ENCODE measurements around the gene CAPZB.

The CAPZB gene

DNA sequence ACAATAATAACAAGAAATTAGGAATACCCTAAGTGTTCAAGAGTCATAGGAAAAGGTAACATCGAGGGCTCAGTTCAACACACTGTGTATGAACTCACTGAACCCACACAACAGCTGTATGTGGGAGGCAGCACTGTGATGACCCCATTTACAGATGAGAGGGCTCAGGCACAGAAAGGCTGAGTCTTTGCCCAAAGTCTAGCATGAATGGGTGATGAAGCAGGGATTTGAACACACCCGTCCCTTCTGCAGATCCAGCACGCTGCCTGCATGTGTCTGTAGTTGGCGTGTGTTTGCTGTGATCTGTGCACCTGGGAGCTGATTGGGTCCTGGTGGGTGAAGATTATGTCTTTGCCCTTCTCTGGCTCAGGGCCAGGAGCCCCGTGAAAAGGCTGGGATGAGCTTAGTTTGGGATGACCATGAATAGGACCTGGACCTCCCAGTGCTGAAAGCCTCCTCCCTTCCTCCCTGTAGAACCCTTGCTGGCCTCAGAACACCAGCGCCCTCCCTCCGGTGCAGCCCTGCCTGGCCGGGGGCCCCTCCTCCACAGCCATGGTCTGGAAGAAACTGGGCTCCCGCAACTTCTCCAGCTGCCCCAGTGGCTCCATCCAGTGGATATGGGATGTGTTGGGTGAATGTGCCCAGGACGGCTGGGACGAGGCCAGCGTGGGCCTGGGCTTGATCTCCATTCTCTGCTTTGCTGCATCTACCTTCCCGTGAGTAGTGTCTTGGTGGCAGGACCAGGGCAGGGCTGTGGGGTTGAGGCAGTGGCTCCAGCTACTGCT lies 168.0 kb downstream of the CAPZB start:
- no peaks in the 10 kb centered on the region for H3K79me2 ChIP-seq (ENCODE audit: insufficient read depth, low read length)
- H3K4me2 ChIP-seq (ENCODE audit: low read length), result no peak overlapping the region
- H3K4me1 ChIP-seq (ENCODE audit: insufficient read depth, low read length, severe bottlenecking), result peaks cover 55% of the 10 kb centered on the region

DNA sequence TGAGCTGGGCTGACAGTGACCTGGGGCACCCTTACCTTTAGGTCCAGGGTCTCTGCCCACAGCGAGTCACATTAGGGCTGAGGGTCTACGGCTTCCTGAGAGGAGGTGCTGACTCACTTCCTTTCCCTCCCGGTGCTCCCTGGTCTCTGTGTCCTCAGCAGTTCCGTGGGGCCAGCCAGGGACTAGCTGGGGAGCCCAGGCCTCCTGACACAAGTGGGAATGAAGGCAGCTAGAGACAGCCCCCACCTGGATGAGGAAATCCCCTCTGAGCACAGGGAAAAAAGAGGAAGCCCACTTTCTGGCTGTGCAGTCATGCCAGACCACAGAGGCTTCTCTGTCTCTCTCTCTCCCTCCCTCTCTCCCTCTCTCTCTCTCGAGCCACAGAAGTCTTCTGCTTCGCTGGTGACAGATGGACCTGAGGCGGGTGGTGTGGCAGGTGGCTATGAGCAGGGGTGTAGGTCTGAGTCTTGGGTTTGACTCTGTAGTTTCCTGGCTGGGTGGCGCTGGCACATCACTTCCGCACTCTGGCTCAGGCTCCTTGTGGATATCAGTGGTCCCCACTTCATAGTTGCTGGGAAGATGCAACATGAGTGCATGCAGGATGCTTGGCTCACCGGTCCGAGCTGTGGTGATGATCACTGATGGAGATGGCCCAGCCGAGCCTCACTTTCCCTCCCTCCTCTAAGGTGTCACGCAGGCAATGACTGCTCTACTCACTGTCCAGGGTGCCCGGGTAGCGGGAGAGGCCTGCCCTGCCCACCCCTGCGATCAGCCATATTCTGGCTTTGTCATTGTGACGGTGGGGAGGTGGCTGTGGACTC lies 169.8 kb downstream of the CAPZB start:
- H4K20me1 ChIP-seq (ENCODE audit: insufficient read depth, low read length), result no peaks in the 10 kb centered on the region
- H2AFZ ChIP-seq (ENCODE audit: low read length), result no peak overlapping the region
- peaks cover 63% of the 10 kb centered on the region for H3K4me1 ChIP-seq (ENCODE audit: insufficient read depth, low read length, severe bottlenecking)
- no peaks in the 10 kb centered on the region for H3K79me2 ChIP-seq (ENCODE audit: insufficient read depth, low read length)
- H3K36me3 ChIP-seq (ENCODE audit: insufficient read depth, low read length), result peaks cover 9% of the 10 kb centered on the region; the same call in 1 of the 2 replicates
- H3K9me3 ChIP-seq (ENCODE audit: low read length), result no peaks in the 10 kb centered on the region
- H3F3A ChIP-seq (ENCODE audit: insufficient read depth, low read length), result no peaks in the 10 kb centered on the region
- no peaks in the 10 kb centered on the region for H3K9me2 ChIP-seq (ENCODE audit: low read depth, low read length)
- TF ChIP-seq, protein P1, sequence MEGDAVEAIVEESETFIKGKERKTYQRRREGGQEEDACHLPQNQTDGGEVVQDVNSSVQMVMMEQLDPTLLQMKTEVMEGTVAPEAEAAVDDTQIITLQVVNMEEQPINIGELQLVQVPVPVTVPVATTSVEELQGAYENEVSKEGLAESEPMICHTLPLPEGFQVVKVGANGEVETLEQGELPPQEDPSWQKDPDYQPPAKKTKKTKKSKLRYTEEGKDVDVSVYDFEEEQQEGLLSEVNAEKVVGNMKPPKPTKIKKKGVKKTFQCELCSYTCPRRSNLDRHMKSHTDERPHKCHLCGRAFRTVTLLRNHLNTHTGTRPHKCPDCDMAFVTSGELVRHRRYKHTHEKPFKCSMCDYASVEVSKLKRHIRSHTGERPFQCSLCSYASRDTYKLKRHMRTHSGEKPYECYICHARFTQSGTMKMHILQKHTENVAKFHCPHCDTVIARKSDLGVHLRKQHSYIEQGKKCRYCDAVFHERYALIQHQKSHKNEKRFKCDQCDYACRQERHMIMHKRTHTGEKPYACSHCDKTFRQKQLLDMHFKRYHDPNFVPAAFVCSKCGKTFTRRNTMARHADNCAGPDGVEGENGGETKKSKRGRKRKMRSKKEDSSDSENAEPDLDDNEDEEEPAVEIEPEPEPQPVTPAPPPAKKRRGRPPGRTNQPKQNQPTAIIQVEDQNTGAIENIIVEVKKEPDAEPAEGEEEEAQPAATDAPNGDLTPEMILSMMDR (IDR thresholded peaks at IDR 0.05; ENCODE audit: low read length), result no peak; the same call in 1 of the 2 replicates
- no peak for TF ChIP-seq EZH2 (IDR thresholded peaks at IDR 0.05; ENCODE audit: borderline replicate concordance, low read length)
- peak overlapping the region; percentile 28; the same call in 1 of the 2 replicates for H3K9ac ChIP-seq (ENCODE audit: low read length)
- peak overlapping the region; percentile 88 for H3K27ac ChIP-seq (ENCODE audit: low read depth, low read length, poor library complexity, severe bottlenecking)
- H3K27me3 ChIP-seq (ENCODE audit: insufficient read depth, low read length), result no peaks in the 10 kb centered on the region
- H3K4me2 ChIP-seq (ENCODE audit: low read length), result peak overlapping the region; percentile 66
- peak overlapping the region; percentile 38 for H3K4me3 ChIP-seq (ENCODE audit: low read depth, low read length, poor library complexity, severe bottlenecking)

More for the DNA sequence above, 168.0 kb downstream of the CAPZB start:
- TF ChIP-seq, protein P1 (IDR thresholded peaks at IDR 0.05; ENCODE audit: low read length), result no peak
- no peak for TF ChIP-seq EZH2 (IDR thresholded peaks at IDR 0.05; ENCODE audit: borderline replicate concordance, low read length)
- H3K9me3 ChIP-seq (ENCODE audit: low read length), result no peaks in the 10 kb centered on the region
- H3K9ac ChIP-seq (ENCODE audit: low read length), result no peak overlapping the region
- H3K9me2 ChIP-seq (ENCODE audit: low read depth, low read length), result no peaks in the 10 kb centered on the region
- no peaks in the 10 kb centered on the region for H3F3A ChIP-seq (ENCODE audit: insufficient read depth, low read length)
- no peaks in the 10 kb centered on the region for H4K20me1 ChIP-seq (ENCODE audit: insufficient read depth, low read length)
- H3K36me3 ChIP-seq (ENCODE audit: insufficient read depth, low read length), result peaks cover 9% of the 10 kb centered on the region; the same call in 1 of the 2 replicates
- no peak overlapping the region for H3K4me3 ChIP-seq (ENCODE audit: low read depth, low read length, poor library complexity, severe bottlenecking)
- H3K27ac ChIP-seq (ENCODE audit: low read depth, low read length, poor library complexity, severe bottlenecking), result no peak overlapping the region
- no peak overlapping the region for H2AFZ ChIP-seq (ENCODE audit: low read length)
- H3K27me3 ChIP-seq (ENCODE audit: insufficient read depth, low read length), result no peaks in the 10 kb centered on the region

DNA sequence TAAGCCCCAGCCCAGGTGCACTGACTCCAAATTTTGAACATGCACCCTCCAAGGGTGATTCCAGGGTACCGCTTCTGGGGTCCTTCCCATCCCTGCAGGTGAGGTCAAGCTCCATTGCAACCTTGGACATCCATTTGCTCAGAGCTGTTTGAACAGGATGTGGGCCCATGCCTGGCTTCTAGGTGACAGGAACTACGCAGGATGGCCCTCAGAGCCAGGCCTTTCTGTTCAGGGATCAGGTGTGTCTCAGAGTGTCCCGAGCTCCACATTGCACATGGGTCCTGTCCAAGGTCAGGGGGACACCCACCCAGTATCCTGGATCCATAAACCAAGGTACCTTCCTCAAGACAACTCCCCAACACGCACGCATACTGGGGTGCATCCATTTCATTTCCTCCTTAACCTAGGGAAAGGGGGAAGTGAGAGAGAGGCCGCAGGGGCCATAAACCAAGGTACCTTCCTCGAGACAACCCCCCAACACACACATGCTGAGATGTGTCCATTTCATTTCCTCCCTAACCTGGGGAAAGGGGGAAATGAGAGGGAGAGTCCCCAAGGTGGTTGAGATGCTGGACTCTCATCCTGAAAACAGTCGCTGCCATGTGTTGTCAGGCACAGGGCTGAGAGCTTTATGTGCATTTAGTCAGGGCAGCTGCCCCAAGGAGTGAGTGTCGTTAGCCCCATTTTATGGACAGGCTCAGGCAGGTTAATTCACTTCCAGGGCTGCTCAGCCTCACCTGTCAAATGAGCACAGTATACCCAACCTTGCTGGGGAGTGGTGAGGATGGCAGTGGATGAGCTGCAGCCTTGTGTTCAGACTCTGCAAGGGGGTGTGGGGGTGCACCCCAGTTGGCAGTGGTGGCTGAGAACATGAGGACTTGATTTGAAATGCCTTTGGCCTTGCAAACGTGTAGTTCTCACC lies 171.1 kb downstream of the CAPZB start:
- Histone ChIP-seq H2AFZ (ENCODE audit: low read length) (no peak overlapping the region), H3K9me3 (ENCODE audit: low read length) (no peaks in the 10 kb centered on the region), H3K4me2 (ENCODE audit: low read length) (peak overlapping the region; percentile 93), H3K9ac (ENCODE audit: low read length) (no peak overlapping the region; the same call in 1 of the 2 replicates), H3K4me3 (ENCODE audit: low read depth, low read length, poor library complexity, severe bottlenecking) (peak overlapping the region; percentile 90), H3K36me3 (ENCODE audit: insufficient read depth, low read length) (peaks cover 9% of the 10 kb centered on the region; the same call in 1 of the 2 replicates), H3K9me2 (ENCODE audit: low read depth, low read length) (no peaks in the 10 kb centered on the region), H3F3A (ENCODE audit: insufficient read depth, low read length) (no peaks in the 10 kb centered on the region), H3K27ac (ENCODE audit: low read depth, low read length, poor library complexity, severe bottlenecking) (peak overlapping the region; percentile 88), H3K27me3 (ENCODE audit: insufficient read depth, low read length) (no peaks in the 10 kb centered on the region), H4K20me1 (ENCODE audit: insufficient read depth, low read length) (no peaks in the 10 kb centered on the region), H3K4me1 (ENCODE audit: insufficient read depth, low read length, severe bottlenecking) (peaks cover 60% of the 10 kb centered on the region), H3K79me2 (ENCODE audit: insufficient read depth, low read length) (no peaks in the 10 kb centered on the region)
- TF ChIP-seq, protein P1 (IDR thresholded peaks at IDR 0.05; ENCODE audit: low read length), result no peak

Measured in OCI-LY1 (cell line).